ENCODE results near the gene MSI2.

MSI2 gene

GRCh38 chr17:57365420-57365819 is 109.1 kb downstream of the MSI2 start:
- no peak overlapping the region for H3K4me3 ChIP-seq (ENCODE audit: low read depth, low read length)
- TF ChIP-seq CTCF (conservative IDR thresholded peaks at IDR 0.05; ENCODE audit: low read depth, low read length), result no peak
- DNase-seq (ENCODE audit: low read depth), result no peak

- no peak for DNase-seq (ENCODE audit: low read depth)
- no peak for TF ChIP-seq CTCF (conservative IDR thresholded peaks at IDR 0.05; ENCODE audit: low read depth, low read length)
- H3K4me3 ChIP-seq (ENCODE audit: low read depth, low read length), result no peak overlapping the region
Observed at GRCh38 chr17:57366177-57366557, 109.8 kb downstream of the MSI2 start.

GRCh38 chr17:57366558-57367351 is 110.4 kb downstream of the MSI2 start:
- no peak for TF ChIP-seq CTCF (conservative IDR thresholded peaks at IDR 0.05; ENCODE audit: low read depth, low read length)
- H3K4me3 ChIP-seq (ENCODE audit: low read depth, low read length), result no peak overlapping the region
- DNase-seq (ENCODE audit: low read depth), result no peak

- no peak for DNase-seq (ENCODE audit: low read depth)
- TF ChIP-seq CTCF (conservative IDR thresholded peaks at IDR 0.05; ENCODE audit: low read depth, low read length), result no peak
Observed at GRCh38 chr17:57368637-57369336, 112.5 kb downstream of the MSI2 start.

GRCh38 chr17:57369509-57369945 is 113.2 kb downstream of the MSI2 start:
- peak; percentile 50 for DNase-seq (ENCODE audit: low read depth)
- H3K4me3 ChIP-seq (ENCODE audit: low read depth, low read length), result no peak overlapping the region
- TF ChIP-seq CTCF (conservative IDR thresholded peaks at IDR 0.05; ENCODE audit: low read depth, low read length), result no peak

More at GRCh38 chr17:57368637-57369336, 112.5 kb downstream of the MSI2 start:
- no peak overlapping the region for H3K4me3 ChIP-seq (ENCODE audit: low read depth, low read length)

- DNase-seq (ENCODE audit: low read depth), result peak; percentile 93
- TF ChIP-seq CTCF (conservative IDR thresholded peaks at IDR 0.05; ENCODE audit: low read depth, low read length), result no peak
- H3K4me3 ChIP-seq (ENCODE audit: low read depth, low read length), result no peak overlapping the region
Observed at GRCh38 chr17:57370037-57370581, 113.8 kb downstream of the MSI2 start.

All from choroid plexus epithelial cell (primary cell).